ENCODE results near the gene ACTR2. TPM values are rescaled to one million over a fixed set of nuclear protein-coding genes. Genes with fewer than 3 reads are reported as not detected.
"Not testable (repeated sequence)": the region's sequence is repeated elsewhere in the genome, so short reads cannot be mapped to it uniquely, and the experiment has no call there.

The ACTR2 gene
- 195 TPM for polyA plus RNA-seq (2013, experiment 1 of 4)
- polyA plus RNA-seq (2013, experiment 2 of 4), result 196 TPM
- 127 TPM for polyA plus RNA-seq (2013, experiment 3 of 4)
- 144 TPM for polyA plus RNA-seq (2013, experiment 4 of 4)

DNA sequence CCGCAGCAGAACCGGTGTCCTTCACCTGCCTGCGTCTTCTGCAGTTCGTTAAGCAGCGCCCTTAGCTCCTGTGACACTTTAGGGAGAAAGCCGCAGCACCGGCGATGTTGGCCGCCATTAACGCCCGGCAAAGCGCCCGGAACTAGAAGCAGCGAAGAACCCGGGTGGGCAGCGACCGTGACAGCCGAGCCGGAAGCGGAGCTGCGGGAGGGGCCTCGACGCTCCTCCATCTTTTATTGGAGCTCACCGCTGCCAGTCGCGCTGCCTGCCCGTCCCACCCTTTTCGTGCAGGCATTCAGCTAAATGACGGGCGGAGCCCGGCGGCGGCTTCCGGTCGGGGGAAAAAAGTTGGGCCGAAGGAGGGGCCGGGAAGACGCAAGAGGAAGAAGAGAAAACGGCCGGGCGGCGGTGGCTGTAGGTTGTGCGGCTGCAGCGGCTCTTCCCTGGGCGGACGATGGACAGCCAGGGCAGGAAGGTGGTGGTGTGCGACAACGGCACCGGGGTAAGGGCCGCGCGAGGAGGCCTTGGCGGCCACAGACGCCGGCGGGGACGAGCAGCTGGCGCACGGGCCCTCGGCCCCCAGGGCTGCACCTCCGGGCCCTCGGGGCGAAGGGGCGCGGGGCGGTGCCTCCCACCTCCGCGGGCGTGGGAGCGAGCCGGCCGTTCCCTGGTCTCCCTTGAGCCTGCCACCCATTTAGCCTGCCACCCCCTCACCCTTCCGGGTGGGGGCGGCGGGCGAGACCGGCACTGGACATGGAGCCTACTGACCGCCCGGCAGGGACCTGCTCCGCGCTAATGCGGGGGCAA is at the start of gene ACTR2:
ACTR2 (plus strand) TSS at position 376 of the 807 bp plus-strand sequence; CDS start at position 455, 79 bp downstream.
- Histone ChIP-seq H3K9me3 (ENCODE audit: control insufficient read depth, low read length) (no peaks in the 10 kb centered on the region), H3K4me3 (ENCODE audit: insufficient read depth, low read depth, low read length) (peak within 1 kb of the TSS; percentile 89), H3K27me3 (ENCODE audit: control insufficient read depth, insufficient read depth, low read length, poor library complexity, severe bottlenecking) (no peaks in the 10 kb centered on the region), H3K4me1 (ENCODE audit: control insufficient read depth, insufficient read depth, low read length) (peaks cover 13% of the 10 kb centered on the region), H3K27ac (ENCODE audit: insufficient read depth, low read depth, low read length, poor library complexity, severe bottlenecking) (peak within 1 kb of the TSS; percentile 89), H3K36me3 (ENCODE audit: control insufficient read depth, insufficient read depth, low read length) (no peaks in the 10 kb centered on the region)
- WGBS, 2 experiments, result 0% methylated on average over 82 of the region's 82 CpGs

DNA sequence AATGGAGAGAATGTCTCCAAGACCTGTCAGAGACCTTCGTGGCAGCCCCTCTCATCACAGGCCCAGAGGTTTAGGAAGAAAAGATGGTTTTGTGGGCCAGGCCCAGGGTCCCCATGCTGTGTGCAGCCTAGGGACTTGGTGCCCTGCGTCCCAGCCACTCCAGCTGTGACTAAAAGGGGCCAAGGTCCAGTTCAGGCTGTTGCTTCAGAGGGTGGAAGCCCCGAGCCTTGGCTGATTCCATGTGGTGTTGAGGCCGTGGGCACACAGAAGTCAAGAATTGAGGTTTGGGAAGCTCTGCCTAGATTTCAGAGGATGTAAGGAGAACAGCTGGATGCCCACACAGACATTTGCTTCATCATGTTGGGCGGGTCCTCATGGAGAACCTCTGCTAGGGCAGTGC is 45.1 kb upstream of the ACTR2 start:
- H3K27me3 ChIP-seq (ENCODE audit: control insufficient read depth, insufficient read depth, low read length, poor library complexity, severe bottlenecking), result no peaks in the 10 kb centered on the region
- 84 to 92% methylated on average over 5 of the region's 5 CpGs for WGBS, 2 experiments
- H3K4me3 ChIP-seq (ENCODE audit: insufficient read depth, low read depth, low read length), result no peak overlapping the region
- H3K9me3 ChIP-seq (ENCODE audit: control insufficient read depth, low read length), result no peaks in the 10 kb centered on the region
- no peaks in the 10 kb centered on the region for H3K36me3 ChIP-seq (ENCODE audit: control insufficient read depth, insufficient read depth, low read length)
- H3K27ac ChIP-seq (ENCODE audit: insufficient read depth, low read depth, low read length, poor library complexity, severe bottlenecking), result no peak overlapping the region
- H3K4me1 ChIP-seq (ENCODE audit: control insufficient read depth, insufficient read depth, low read length), result no peaks in the 10 kb centered on the region

DNA sequence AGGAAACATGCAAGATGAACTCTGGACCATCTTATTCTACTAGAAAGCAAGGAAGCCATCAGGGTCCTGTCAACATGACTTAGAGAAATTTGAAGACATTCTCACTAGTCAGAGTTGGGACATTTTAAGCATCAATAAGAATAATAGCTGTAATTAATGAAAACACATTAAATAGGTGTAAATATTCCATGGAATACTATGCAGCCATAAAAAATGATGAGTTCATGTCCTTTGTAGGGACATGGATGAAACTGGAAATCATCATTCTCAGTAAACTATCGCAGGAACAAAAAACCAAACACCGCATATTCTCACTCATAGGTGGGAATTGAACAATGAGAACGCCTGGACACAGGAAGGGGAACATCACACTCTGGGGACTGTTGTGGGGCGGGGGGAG is 44.2 kb upstream of the ACTR2 start:
- not testable (repeated sequence) for H3K36me3 ChIP-seq (ENCODE audit: control insufficient read depth, insufficient read depth, low read length); H3K4me3 ChIP-seq (ENCODE audit: insufficient read depth, low read depth, low read length); H3K27ac ChIP-seq (ENCODE audit: insufficient read depth, low read depth, low read length, poor library complexity, severe bottlenecking); H3K4me1 ChIP-seq (ENCODE audit: control insufficient read depth, insufficient read depth, low read length); H3K27me3 ChIP-seq (ENCODE audit: control insufficient read depth, insufficient read depth, low read length, poor library complexity, severe bottlenecking); H3K9me3 ChIP-seq (ENCODE audit: control insufficient read depth, low read length)
- 89 to 95% methylated on average over 2 to 3 of the region's 4 CpGs for WGBS, 2 experiments

DNA sequence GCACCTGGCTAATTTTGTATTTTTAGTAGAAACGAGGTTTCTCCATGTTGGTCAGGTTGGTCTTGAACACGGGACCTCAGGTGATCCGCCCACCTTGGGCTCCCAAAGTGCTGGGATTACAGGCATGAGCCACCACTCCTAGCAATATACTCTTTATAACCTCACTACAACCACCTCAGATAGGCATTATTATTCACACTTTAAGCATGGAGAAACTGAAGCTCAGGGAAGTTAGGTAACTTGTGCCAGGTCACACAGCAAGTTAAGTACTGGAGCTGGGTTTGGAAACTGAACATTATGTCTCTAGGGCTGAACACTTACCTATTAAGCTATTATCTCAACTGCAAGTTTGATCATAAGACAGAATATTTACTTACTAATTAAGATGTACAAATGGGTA is 42.6 kb upstream of the ACTR2 start:
- Histone ChIP-seq H3K4me1 (ENCODE audit: control insufficient read depth, insufficient read depth, low read length) (no peaks in the 10 kb centered on the region), H3K4me3 (ENCODE audit: insufficient read depth, low read depth, low read length) (no peak overlapping the region), H3K9me3 (ENCODE audit: control insufficient read depth, low read length) (no peaks in the 10 kb centered on the region), H3K27ac (ENCODE audit: insufficient read depth, low read depth, low read length, poor library complexity, severe bottlenecking) (no peak overlapping the region), H3K36me3 (ENCODE audit: control insufficient read depth, insufficient read depth, low read length) (no peaks in the 10 kb centered on the region), H3K27me3 (ENCODE audit: control insufficient read depth, insufficient read depth, low read length, poor library complexity, severe bottlenecking) (no peaks in the 10 kb centered on the region)
- WGBS, 2 experiments, result 93 to 94% methylated on average over 3 of the region's 3 CpGs

DNA sequence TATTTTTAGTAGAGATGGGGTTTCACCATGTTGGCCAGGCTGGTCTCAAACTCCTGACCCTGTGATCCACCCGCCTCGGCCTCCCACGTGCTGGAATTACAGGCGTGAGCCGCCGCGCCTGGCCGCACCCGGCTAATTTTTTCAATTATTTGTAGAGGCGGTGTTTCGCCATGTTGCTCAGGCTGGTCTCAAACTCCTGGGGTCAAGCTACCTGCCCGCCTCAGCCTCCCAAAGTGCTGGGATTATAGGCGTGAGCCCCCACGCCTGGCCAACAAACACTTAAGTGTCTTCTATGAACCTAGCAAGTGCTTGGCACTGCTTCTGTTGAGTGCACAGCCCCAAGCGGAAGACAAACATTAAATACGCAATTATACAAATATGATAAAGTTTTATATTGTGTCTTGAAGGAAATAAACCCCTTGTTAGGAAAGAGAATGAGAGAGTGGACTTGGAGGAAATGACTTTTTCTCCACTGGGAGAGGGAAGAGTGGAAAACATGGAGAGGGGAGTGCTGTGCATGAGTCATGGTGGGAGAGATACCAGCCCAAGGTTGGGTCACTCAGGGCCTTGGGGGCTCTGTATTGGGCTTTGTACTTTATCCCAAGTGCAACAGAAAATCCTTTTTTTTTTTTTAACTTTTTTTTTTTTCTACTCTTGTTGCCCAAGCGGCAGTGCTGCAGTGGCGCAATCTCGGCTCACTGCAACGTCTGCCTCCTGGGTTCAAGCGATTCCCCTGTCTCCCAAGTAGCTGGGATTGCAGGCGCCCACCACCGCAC is 41.4 kb upstream of the ACTR2 start:
- H3K4me3 ChIP-seq (ENCODE audit: insufficient read depth, low read depth, low read length), result no peak overlapping the region
- no peaks in the 10 kb centered on the region for H3K27me3 ChIP-seq (ENCODE audit: control insufficient read depth, insufficient read depth, low read length, poor library complexity, severe bottlenecking)
- no peaks in the 10 kb centered on the region for H3K9me3 ChIP-seq (ENCODE audit: control insufficient read depth, low read length)
- no peaks in the 10 kb centered on the region for H3K36me3 ChIP-seq (ENCODE audit: control insufficient read depth, insufficient read depth, low read length)
- no peak overlapping the region for H3K27ac ChIP-seq (ENCODE audit: insufficient read depth, low read depth, low read length, poor library complexity, severe bottlenecking)
- 92 to 96% methylated on average over 21 to 23 of the region's 23 CpGs for WGBS, 2 experiments
- no peaks in the 10 kb centered on the region for H3K4me1 ChIP-seq (ENCODE audit: control insufficient read depth, insufficient read depth, low read length)

DNA sequence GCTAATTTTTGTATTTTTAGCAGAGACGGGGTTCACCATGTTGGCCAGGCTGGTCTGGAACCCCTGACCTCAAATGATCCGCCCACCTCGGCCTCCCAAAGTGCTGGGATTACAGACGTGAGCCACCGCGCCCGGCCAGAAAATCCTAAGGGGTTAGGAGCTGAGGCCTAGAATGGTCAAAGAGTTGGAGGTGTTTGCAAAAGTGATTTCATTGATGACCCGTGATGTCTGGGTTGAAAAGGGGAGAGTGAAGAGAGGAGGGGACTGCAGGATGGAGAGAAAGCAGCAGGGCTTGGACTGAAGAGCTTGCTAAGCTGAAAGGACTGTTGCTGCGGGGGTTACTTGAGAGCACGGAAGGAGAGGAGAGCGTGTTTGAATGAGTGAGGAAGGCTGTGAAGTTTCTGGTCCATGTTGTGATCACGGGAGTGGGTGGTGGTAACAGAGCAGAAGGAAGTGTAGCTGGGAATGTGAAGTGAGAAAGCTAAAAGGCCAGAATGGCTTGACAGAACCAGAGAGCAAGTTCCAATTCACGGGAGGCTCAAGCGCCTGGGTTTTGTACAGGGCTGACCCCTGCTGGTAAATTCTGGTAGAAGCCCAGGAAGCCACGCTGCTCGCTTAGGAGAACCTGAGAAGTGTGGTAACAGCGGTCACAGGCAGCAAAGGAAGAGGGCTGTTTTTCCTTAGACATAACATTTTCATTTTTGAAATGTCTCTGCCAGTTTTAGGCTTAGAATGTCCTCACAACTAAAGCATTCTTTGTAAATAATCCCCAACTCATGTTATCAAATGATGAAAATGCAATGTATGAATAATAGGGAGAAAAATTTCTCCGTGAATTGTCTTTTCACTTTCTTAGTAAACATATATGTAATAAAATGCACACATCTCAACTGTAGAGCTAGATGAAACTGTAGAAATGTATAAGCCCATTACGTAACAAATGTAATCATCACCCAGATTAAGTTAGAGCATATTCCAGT is 40.5 kb upstream of the ACTR2 start:
- no peak overlapping the region for H3K4me3 ChIP-seq (ENCODE audit: insufficient read depth, low read depth, low read length)
- no peaks in the 10 kb centered on the region for H3K27me3 ChIP-seq (ENCODE audit: control insufficient read depth, insufficient read depth, low read length, poor library complexity, severe bottlenecking)
- H3K4me1 ChIP-seq (ENCODE audit: control insufficient read depth, insufficient read depth, low read length), result no peaks in the 10 kb centered on the region
- no peaks in the 10 kb centered on the region for H3K9me3 ChIP-seq (ENCODE audit: control insufficient read depth, low read length)
- H3K27ac ChIP-seq (ENCODE audit: insufficient read depth, low read depth, low read length, poor library complexity, severe bottlenecking), result no peak overlapping the region
- no peaks in the 10 kb centered on the region for H3K36me3 ChIP-seq (ENCODE audit: control insufficient read depth, insufficient read depth, low read length)
- 55 to 61% methylated on average over 17 to 18 of the region's 19 CpGs for WGBS, 2 experiments

DNA sequence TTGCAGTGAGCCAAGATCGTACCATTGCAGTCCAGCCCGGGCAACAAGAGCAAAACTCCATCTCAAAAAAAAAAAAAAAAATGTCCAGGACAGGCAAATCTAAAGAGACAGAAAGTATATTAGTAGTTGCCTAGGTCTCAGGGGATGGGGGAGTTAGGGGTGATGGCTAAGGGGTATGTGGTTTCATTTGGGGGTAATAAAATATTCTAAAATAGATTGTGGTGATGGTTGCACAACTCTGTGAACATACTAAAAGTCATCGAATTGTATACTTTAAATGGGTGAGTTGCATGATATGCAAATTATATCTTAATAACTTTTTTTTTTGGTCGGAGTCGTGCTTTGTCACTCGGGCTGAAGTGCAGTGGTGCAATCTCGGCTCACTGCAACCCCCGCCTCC is 34.2 kb upstream of the ACTR2 start:
- Histone ChIP-seq H3K4me3 (ENCODE audit: insufficient read depth, low read depth, low read length) (no peak overlapping the region), H3K4me1 (ENCODE audit: control insufficient read depth, insufficient read depth, low read length) (peaks cover 12% of the 10 kb centered on the region), H3K9me3 (ENCODE audit: control insufficient read depth, low read length) (no peaks in the 10 kb centered on the region), H3K36me3 (ENCODE audit: control insufficient read depth, insufficient read depth, low read length) (no peaks in the 10 kb centered on the region), H3K27me3 (ENCODE audit: control insufficient read depth, insufficient read depth, low read length, poor library complexity, severe bottlenecking) (no peaks in the 10 kb centered on the region), H3K27ac (ENCODE audit: insufficient read depth, low read depth, low read length, poor library complexity, severe bottlenecking) (no peak overlapping the region)
- 92 to 94% methylated on average over 8 of the region's 8 CpGs for WGBS, 2 experiments

DNA sequence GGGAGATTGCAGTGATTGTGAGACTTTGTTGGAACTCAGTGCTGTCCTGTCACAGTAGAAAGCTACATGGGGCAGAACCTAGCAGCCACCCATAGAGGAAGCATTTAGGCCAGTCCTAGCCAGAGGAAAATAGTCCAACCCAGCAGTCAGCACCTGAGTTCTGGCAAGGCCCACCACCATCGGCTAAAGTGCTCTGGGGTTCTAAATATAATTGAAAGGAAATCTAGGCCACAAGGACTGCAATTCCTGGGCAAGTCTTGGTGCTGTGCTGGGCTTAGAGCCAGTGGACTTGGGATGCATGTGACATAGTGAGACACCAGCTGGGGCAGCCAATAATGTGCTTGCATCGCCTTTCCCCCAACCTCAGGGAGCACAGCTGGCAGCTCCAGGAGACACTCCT is 28.9 kb upstream of the ACTR2 start:
- Histone ChIP-seq H3K27ac (ENCODE audit: insufficient read depth, low read depth, low read length, poor library complexity, severe bottlenecking) (no peak overlapping the region), H3K36me3 (ENCODE audit: control insufficient read depth, insufficient read depth, low read length) (no peaks in the 10 kb centered on the region), H3K4me1 (ENCODE audit: control insufficient read depth, insufficient read depth, low read length) (peaks cover 12% of the 10 kb centered on the region), H3K27me3 (ENCODE audit: control insufficient read depth, insufficient read depth, low read length, poor library complexity, severe bottlenecking) (no peaks in the 10 kb centered on the region), H3K9me3 (ENCODE audit: control insufficient read depth, low read length) (no peaks in the 10 kb centered on the region), H3K4me3 (ENCODE audit: insufficient read depth, low read depth, low read length) (no peak overlapping the region)
- 98 to 99% methylated on average over 2 of the region's 2 CpGs for WGBS, 2 experiments

DNA sequence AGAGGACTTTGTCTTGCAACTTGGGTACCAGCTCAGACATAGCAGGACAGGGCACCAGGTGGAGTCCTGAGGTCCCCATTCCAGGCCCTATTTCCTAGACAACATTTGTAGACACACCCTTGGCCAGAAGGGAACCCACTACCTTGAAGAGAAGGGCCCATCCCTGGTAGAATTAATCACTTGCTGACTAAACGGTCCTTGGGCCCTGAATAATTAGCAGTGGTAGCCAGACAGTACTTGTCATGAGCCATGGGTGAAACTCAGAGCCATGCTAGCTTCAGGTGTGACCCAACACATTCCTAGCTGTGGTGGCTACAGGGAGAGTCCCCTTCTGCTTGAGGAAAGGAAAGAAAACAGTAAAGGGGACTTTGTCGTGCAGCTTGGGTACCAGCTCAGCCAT is 28.5 kb upstream of the ACTR2 start:
- Histone ChIP-seq H3K4me3 (ENCODE audit: insufficient read depth, low read depth, low read length) (no peak overlapping the region), H3K4me1 (ENCODE audit: control insufficient read depth, insufficient read depth, low read length) (peaks cover 12% of the 10 kb centered on the region), H3K36me3 (ENCODE audit: control insufficient read depth, insufficient read depth, low read length) (no peaks in the 10 kb centered on the region), H3K27me3 (ENCODE audit: control insufficient read depth, insufficient read depth, low read length, poor library complexity, severe bottlenecking) (no peaks in the 10 kb centered on the region), H3K9me3 (ENCODE audit: control insufficient read depth, low read length) (no peaks in the 10 kb centered on the region), H3K27ac (ENCODE audit: insufficient read depth, low read depth, low read length, poor library complexity, severe bottlenecking) (no peak overlapping the region)
- 94 to 95% methylated on average over 2 of the region's 2 CpGs for WGBS, 2 experiments
